SK-N-MC (cell line): ENCODE results near the gene CEP72.

Experiments used
- EZH2 ChIP-seq: fragments of 200-600 bp; sonication (generic); IDR thresholded peaks from one replicate; pipeline ENCODE4 v1.6.1; 2017; ENCODE audit warnings: antibody characterized with exemption
- FOXP2 ChIP-seq: optimal IDR thresholded peaks from 2 replicates; pipeline ENCODE3; 2011; ENCODE audit warnings: mild to moderate bottlenecking, moderate library complexity; ENCODE audit not compliant: insufficient read depth; ENCODE audit errors: extremely low read length, control extremely low read depth
- POLR2AphosphoS5 ChIP-seq: IDR thresholded peaks from 2 replicates; pipeline ENCODE4 v1.6.1; 2012; ENCODE audit warnings: mild to moderate bottlenecking, low read depth, low read length, borderline replicate concordance

GRCh38 chr5:606526-607399, 5.4 kb upstream of the CEP72 start:
- TF ChIP-seq EZH2 = no peak
- TF ChIP-seq POLR2AphosphoS5 = no peak
- TF ChIP-seq FOXP2 = no peak
